HEK293 (cell line): ENCODE results near the gene CPA2.

Experiments
- CTCF ChIA-PET: fragments of 350-600 bp; formaldehyde crosslinking; extraction: SDS; loops from one replicate; lab custom pipeline; 2021; ENCODE audit warnings: antibody characterized with exemption; lab: Yijun Ruan, JAX
- POLR2A ChIA-PET: fragments of 300-600 bp; formaldehyde crosslinking; extraction: SDS; loops from one replicate; lab custom pipeline; 2020; ENCODE audit warnings: antibody characterized with exemption, inconsistent platforms; lab: Yijun Ruan, JAX
- H3K27ac ChIP-seq: fragments of 200-500 bp; sonication (Bioruptor generic); 2 replicates; pipeline ENCODE4 v1.5.1; 2014; ENCODE audit warnings: low read depth, low read length, control low read depth, inconsistent platforms; ENCODE audit errors: extremely low read depth
- H3K36me3 ChIP-seq, 2 experiments: fragments of 200-500 bp in 1 of 2; sonication (Bioruptor generic) in 1 of 2; 1 replicate in 1 of 2; 2 replicates in 1 of 2; pipeline ENCODE4 v1.5.1; 2014 to 2017; ENCODE audit warnings: inconsistent platforms in 2 of 2, low read length in 2 of 2; ENCODE audit not compliant: control insufficient read depth in 2 of 2, insufficient read depth in 1 of 2
- H3K4me1 ChIP-seq: fragments of 200-500 bp; sonication (Bioruptor generic); 2 replicates; pipeline ENCODE4 v1.5.1; 2014; ENCODE audit warnings: mild to moderate bottlenecking, low read length, inconsistent platforms; ENCODE audit not compliant: control insufficient read depth, insufficient read depth
- H3K4me3 ChIP-seq: 2 replicates; pipeline ENCODE4 v1.5.1; 2011; ENCODE audit warnings: low read depth, mild to moderate bottlenecking, control low read depth, low read length, moderate library complexity
- H3K9me3 ChIP-seq: fragments of 200-500 bp; sonication (Bioruptor generic); 2 replicates; pipeline ENCODE4 v1.5.1; 2014; ENCODE audit warnings: low read depth, low read length, inconsistent platforms; ENCODE audit not compliant: control insufficient read depth, insufficient read depth
- GLI2 ChIP-seq: fragments of 450-650 bp; formaldehyde crosslinking; IDR thresholded peaks from 2 replicates; pipeline ENCODE4; 2017; ENCODE audit warnings: missing biosample characterization, missing genetic modification characterization, low read depth, borderline replicate concordance
- GLIS2 ChIP-seq: fragments of 450-650 bp; formaldehyde crosslinking; IDR thresholded peaks from 2 replicates; pipeline ENCODE4 v1.5.1; 2016; ENCODE audit warnings: missing biosample characterization, missing genetic modification characterization
- HOXC10 ChIP-seq: sonication (generic); formaldehyde crosslinking; IDR thresholded peaks from 2 replicates; pipeline ENCODE4 v1.8.1; 2023; ENCODE audit warnings: mild to moderate bottlenecking, missing genetic modification reagents
- KLF10 ChIP-seq: fragments of 450-650 bp; IDR thresholded peaks from 2 replicates; pipeline ENCODE4 v1.5.1; 2018; ENCODE audit warnings: missing biosample characterization, mild to moderate bottlenecking, missing genetic modification characterization
- KLF16 ChIP-seq: fragments of 450-650 bp; formaldehyde crosslinking; IDR thresholded peaks from 2 replicates; pipeline ENCODE4 v1.5.1; 2017; ENCODE audit warnings: missing biosample characterization, missing genetic modification characterization
- PRDM2 ChIP-seq: fragments of 450-650 bp; formaldehyde crosslinking; IDR thresholded peaks from 2 replicates; pipeline ENCODE4 v1.5.1; 2016; ENCODE audit warnings: missing biosample characterization, missing genetic modification characterization, borderline replicate concordance
- TCF7L2 ChIP-seq: IDR thresholded peaks from 2 replicates; pipeline ENCODE4 v1.6.1; 2011; ENCODE audit warnings: low read depth, mild to moderate bottlenecking, inconsistent platforms, low read length, moderate library complexity, borderline replicate concordance
- ZBTB7A ChIP-seq: fragments of 450-650 bp; formaldehyde crosslinking; IDR thresholded peaks from 2 replicates; pipeline ENCODE4 v1.5.1; 2016; ENCODE audit warnings: low read depth, missing biosample characterization, missing genetic modification characterization
- ZBTB8A ChIP-seq: fragments of 450-650 bp; formaldehyde crosslinking; IDR thresholded peaks from 2 replicates; pipeline ENCODE4 v1.5.1; 2016; ENCODE audit warnings: missing biosample characterization, missing genetic modification characterization
- ZNF10 ChIP-seq: fragments of 450-650 bp; formaldehyde crosslinking; IDR thresholded peaks from 2 replicates; pipeline ENCODE4 v1.5.1; 2017; ENCODE audit warnings: missing biosample characterization, missing genetic modification characterization
- ZNF174 ChIP-seq: fragments of 450-650 bp; formaldehyde crosslinking; IDR thresholded peaks from 2 replicates; pipeline ENCODE4 v1.5.0; 2017; ENCODE audit warnings: missing biosample characterization, mild to moderate bottlenecking, missing genetic modification characterization
- ZNF184 ChIP-seq: fragments of 450-650 bp; IDR thresholded peaks from 2 replicates; pipeline ENCODE4 v1.5.1; 2018; ENCODE audit warnings: missing biosample characterization, mild to moderate bottlenecking, missing genetic modification characterization
- ZNF488 ChIP-seq: fragments of 450-650 bp; formaldehyde crosslinking; IDR thresholded peaks from 2 replicates; pipeline ENCODE4 v1.5.1; 2016; ENCODE audit warnings: missing biosample characterization, missing genetic modification characterization
- ZNF596 ChIP-seq: fragments of 450-650 bp; IDR thresholded peaks from 2 replicates; pipeline ENCODE4 v1.5.0; 2018; ENCODE audit warnings: missing biosample characterization, mild to moderate bottlenecking, missing genetic modification characterization, moderate library complexity
- TF ChIP-seq, protein P1 (sequence below): fragments of 450-650 bp; formaldehyde crosslinking; IDR thresholded peaks from 2 replicates; pipeline ENCODE4 v1.5.1; 2017; ENCODE audit warnings: missing biosample characterization, missing genetic modification characterization
- TF ChIP-seq, protein P2 (sequence below): fragments of 450-650 bp; formaldehyde crosslinking; optimal IDR thresholded peaks from 2 replicates; pipeline ENCODE3; 2016; ENCODE audit warnings: missing biosample characterization, mild to moderate bottlenecking, missing genetic modification characterization
- TF ChIP-seq, protein P3 (sequence below): fragments of 450-650 bp; formaldehyde crosslinking; IDR thresholded peaks from 2 replicates; pipeline ENCODE4 v1.5.1; 2016; ENCODE audit warnings: missing biosample characterization, missing genetic modification characterization, borderline replicate concordance

CPA2 gene

GRCh38 chr7:130269318-130269694 is 2.6 kb downstream of the CPA2 start (continued):
- TF ChIP-seq PRDM2 (tag by site-specific recombination) (no peak), GLIS2 (tag by site-specific recombination) (no peak), ZNF596 (tag by site-specific recombination) (no peak), ZBTB7A (tag by site-specific recombination) (no peak), ZNF488 (tag by site-specific recombination) (no peak), ZNF174 (tag by site-specific recombination) (no peak)

GRCh38 chr7:130270947-130271800 is 4.5 kb downstream of the CPA2 start:
- Histone ChIP-seq H3K36me3 (no peaks in the 10 kb centered on the region), H3K27ac (no peak overlapping the region), H3K9me3 (no peaks in the 10 kb centered on the region), H3K4me3 (no peak overlapping the region), H3K4me1 (no peaks in the 10 kb centered on the region)
- CTCF ChIA-PET = interaction anchor here (0.6 kb wide), 1 partner anchor 666 kb away, joined by 5 read pairs; no protein-coding TSS in a partner anchor
- POLR2A ChIA-PET = no interaction called here
- no peak for TF ChIP-seq GLI2 (tag by site-specific recombination)
- no peak for TF ChIP-seq ZNF184 (tag by site-specific recombination)
- TF ChIP-seq KLF10 = no peak
- no peak for TF ChIP-seq TCF7L2
- TF ChIP-seq HOXC10 (CRISPR knock-in tag) = no peak
- TF ChIP-seq, protein P1, sequence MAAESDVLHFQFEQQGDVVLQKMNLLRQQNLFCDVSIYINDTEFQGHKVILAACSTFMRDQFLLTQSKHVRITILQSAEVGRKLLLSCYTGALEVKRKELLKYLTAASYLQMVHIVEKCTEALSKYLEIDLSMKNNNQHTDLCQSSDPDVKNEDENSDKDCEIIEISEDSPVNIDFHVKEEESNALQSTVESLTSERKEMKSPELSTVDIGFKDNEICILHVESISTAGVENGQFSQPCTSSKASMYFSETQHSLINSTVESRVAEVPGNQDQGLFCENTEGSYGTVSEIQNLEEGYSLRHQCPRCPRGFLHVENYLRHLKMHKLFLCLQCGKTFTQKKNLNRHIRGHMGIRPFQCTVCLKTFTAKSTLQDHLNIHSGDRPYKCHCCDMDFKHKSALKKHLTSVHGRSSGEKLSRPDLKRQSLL (tag by site-specific recombination) = no peak
- TF ChIP-seq, protein P2, sequence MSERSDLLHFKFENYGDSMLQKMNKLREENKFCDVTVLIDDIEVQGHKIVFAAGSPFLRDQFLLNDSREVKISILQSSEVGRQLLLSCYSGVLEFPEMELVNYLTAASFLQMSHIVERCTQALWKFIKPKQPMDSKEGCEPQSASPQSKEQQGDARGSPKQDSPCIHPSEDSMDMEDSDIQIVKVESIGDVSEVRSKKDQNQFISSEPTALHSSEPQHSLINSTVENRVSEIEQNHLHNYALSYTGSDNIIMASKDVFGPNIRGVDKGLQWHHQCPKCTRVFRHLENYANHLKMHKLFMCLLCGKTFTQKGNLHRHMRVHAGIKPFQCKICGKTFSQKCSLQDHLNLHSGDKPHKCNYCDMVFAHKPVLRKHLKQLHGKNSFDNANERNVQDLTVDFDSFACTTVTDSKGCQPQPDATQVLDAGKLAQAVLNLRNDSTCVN = no peak
- TF ChIP-seq KLF16 (tag by site-specific recombination) = no peak
- TF ChIP-seq ZBTB8A = no peak
- no peak for TF ChIP-seq ZNF10 (tag by site-specific recombination)
- TF ChIP-seq, protein P3, sequence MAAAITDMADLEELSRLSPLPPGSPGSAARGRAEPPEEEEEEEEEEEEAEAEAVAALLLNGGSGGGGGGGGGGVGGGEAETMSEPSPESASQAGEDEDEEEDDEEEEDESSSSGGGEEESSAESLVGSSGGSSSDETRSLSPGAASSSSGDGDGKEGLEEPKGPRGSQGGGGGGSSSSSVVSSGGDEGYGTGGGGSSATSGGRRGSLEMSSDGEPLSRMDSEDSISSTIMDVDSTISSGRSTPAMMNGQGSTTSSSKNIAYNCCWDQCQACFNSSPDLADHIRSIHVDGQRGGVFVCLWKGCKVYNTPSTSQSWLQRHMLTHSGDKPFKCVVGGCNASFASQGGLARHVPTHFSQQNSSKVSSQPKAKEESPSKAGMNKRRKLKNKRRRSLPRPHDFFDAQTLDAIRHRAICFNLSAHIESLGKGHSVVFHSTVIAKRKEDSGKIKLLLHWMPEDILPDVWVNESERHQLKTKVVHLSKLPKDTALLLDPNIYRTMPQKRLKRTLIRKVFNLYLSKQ = no peak
